Endothelial cell of umbilical vein (primary cell): ENCODE results near the gene CD300LF.

Experiments used
- CTCF ChIP-seq, 2 donors: IDR thresholded peaks; 1 replicate in 1 of 2; 2 replicates in 1 of 2; pipeline ENCODE4 v1.5.1; 2011; ENCODE audit warnings: low read length in 2 of 2, mild to moderate bottlenecking in 2 of 2, moderate library complexity in 2 of 2, control low read depth in 1 of 2, inconsistent platforms in 1 of 2, low read depth in 1 of 2; ENCODE audit not compliant: insufficient read depth in 1 of 2; ENCODE audit errors: extremely low read depth in 1 of 2
- EZH2 ChIP-seq: IDR thresholded peaks from 2 replicates; pipeline ENCODE4 v1.6.1; 2012; ENCODE audit warnings: borderline replicate concordance, low read depth, mild to moderate bottlenecking, moderate library complexity, low read length, inconsistent platforms; ENCODE audit not compliant: severe bottlenecking
- JUN ChIP-seq: IDR thresholded peaks from 2 replicates; pipeline ENCODE4 v1.6.1; 2011; ENCODE audit warnings: borderline replicate concordance, low read depth; ENCODE audit not compliant: insufficient read length, insufficient read depth
- MAX ChIP-seq: IDR thresholded peaks from 2 replicates; pipeline ENCODE4 v1.6.1; 2011; ENCODE audit not compliant: insufficient read depth, insufficient read length
- POLR2A ChIP-seq: IDR thresholded peaks from 2 replicates; pipeline ENCODE4 v1.6.1; 2012; ENCODE audit warnings: low read depth, mild to moderate bottlenecking, control low read depth, low read length
- POLR2AphosphoS5 ChIP-seq: IDR thresholded peaks from 2 replicates; pipeline ENCODE4 v1.6.1; 2012; ENCODE audit warnings: low read depth, mild to moderate bottlenecking, control low read depth, low read length, moderate library complexity; ENCODE audit not compliant: insufficient read depth

GRCh38 chr17:74687886-74688285 is 24.8 kb downstream of the CD300LF start:
- no peak for TF ChIP-seq POLR2A
- no peak for TF ChIP-seq CTCF (IDR thresholded peaks at IDR 0.05; ENCODE audit: extremely low read depth in 1 of 2, insufficient read depth in 1 of 2, low read depth in 1 of 2, low read length in 2 of 2)
- TF ChIP-seq MAX, result no peak
- no peak for TF ChIP-seq EZH2
- no peak for TF ChIP-seq JUN
- no peak for TF ChIP-seq POLR2AphosphoS5
